ENCODE results near the gene IFITM5.
"Not testable (repeated sequence)": the region's sequence is repeated elsewhere in the genome, so short reads cannot be mapped to it uniquely, and the experiment has no call there.

IFITM5 gene

DNA sequence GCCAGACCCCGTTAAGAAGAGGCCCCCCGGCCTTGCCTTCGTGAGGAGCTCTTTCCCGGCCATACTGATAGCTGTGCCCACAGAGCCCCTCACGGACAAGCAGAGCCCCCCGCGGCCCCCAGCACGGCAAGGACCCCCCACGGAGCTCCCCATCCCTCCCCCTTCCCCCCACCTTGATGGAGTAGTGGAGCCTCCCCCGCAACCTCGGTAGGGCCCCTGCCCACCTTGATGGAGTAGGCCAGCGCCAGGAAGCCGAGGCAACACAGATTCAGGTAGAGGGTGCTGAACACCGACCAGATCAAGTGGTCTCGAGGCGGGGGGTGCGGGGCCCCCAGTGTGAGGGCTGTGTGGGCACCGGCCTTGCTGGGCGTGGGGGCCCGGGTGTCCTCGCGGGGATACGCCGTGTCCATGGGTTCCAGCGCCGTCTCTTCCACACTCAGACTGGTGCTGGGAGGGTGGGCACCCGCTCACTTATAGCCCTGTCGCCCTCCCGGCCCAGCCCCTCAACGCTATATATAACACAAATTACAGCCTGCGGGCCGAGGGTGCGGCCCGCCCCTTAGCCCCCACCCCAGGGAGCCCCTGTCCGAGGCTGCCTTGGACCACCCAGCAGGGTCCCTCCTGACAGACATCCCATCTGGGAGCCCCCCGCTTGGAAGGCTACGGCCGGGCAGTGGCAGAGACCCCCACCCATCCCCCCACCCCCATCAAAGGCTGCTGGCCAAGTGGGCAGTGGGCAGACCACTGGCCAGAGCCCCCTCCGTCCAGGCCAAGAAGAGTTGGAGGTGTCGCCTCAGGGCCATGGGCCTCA lies at the start of gene IFITM5:
TSS of gene IFITM5 (minus strand) at position 446 of the 811 bp plus-strand sequence. CDS start at position 410, 36 bp downstream.
- no peak for DNase-seq

DNA sequence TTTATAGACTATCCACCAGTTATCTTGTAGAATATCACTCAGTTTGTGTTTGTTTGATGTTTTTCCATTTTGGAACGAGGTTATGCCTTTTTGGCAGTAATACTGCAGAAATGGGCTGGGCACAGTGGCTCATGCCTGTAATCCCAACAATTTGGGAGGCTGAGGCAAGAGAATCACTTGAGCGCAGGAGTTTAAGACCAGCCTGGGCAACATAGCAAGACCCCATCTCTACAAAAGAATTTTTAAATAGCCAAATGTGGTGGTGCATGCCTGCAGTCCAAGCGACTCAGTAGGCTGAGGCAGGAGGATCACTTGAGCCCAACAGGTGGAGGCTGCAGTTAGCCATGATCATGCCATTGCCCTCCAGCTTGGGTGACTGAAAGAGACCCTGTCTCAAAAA lies 47.2 kb upstream of the IFITM5 start:
- no peak for DNase-seq

DNA sequence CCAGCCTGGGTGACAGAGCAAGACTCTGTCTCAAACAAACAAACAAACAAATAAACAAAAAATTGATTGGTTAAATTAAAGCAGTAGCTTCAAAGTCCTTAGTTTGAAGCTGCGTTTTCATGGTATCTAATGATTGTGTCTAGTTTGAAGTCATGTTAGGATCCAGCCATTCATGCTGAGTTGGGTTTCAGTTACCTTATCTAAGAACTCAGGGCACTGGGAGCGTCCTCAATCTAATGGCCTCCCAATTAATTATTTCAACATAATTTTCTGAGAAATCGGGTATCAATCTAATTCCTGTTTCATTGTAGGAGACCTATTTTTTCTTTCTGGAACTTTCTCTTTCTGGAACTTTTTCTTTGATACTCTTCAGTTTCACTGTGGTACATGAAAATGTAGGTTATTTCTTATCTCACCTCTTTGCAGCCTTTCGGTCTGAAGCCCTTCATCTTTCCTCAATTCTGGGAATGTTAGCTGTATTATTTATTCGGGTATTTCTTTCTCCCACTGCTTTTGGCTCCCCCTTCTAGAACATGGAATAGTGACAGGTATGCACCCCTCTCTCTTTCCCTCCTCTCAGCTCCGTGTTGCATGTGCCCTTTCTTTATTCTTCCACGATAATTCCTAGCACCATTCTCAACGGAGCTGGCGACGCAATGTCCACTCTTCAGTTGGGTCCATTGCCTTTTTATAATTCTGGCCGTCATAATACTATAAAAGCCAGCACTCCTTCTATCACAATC lies 45.7 kb upstream of the IFITM5 start:
- DNase-seq = no peak

DNA sequence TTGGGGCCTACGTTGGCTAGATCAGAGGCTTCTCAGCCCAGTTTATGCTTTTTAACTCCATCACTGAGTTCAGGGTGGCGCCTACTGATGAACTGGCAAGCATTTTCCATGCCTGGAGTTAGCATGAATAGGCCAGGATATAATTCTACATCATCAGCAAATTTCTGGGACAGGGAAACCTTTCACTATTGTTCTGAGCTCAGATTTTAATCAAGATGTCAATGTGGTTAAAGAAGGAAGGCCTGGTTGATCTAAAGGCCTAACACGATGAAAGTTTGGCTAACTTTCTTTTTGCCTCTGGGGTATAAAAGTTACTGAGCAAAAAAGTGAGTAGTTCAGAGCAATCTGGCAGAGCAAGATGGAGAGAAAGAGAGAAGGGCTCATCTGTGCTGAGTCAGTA lies 43.0 kb upstream of the IFITM5 start:
- no peak for DNase-seq

DNA sequence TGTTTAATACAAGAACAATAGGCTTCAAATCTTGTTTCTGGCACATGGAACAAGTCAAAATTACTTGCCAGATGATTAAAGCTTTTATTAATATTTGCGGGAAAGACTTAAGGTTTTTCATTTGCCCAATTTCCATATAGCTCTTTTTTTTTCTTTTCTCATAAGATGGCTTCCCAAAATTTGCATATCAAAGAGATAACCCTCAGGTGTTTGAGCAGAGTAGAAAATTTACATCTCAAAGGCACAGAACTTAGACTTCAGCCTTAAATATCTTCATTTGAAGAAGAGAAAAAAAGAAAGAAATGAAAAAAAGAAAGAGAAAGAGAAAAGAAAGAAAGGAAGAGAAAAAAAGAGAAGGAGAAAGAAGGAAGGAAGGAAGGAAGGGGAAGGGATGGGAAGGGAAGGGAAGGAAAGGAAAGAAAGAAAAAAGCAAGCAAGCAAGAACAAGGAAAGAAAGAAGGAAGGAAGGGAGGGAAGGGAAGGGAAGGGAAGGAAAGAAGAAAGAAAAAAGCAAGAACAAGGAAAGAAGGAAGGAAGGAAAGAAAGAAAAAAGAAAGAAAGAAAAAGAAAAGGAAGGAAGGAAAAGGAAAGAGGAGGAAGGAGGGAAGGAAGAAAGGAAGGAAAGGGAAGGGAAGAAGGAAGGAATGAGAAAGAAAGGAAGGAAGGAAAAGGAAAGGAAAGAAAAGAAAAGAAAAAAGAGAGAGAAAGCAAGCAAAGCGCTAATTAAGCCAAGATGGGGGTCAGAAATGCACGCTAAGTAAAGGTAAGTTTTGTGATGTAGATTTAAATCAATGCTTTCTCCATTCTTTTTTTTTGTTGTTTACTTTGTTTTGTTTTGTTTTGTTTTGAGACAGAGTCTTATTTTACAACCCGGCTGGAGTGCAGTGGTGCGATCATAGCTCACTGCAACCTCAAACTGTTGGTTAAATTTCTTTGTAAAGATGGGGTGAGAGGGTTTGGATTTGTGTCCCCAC lies 41.5 kb upstream of the IFITM5 start:
- DNase-seq = no peak

DNA sequence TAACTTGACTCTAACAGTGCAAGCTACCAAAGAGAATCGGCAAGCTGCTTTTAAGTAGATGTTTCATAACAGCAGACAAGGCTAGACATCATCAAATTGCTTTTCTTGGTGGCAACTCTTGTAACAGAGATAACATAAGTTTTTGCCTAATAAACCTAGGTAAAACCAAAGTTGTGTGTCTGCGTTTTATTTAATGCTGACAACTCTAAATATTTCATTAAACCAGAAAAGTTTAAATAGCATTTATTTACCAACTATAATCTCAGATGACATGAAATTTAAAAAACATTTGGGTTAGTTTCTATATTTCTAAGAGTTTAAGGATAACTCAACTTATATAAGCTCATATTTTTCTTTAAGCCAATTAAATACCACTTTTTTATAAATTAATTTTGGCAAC lies 40.6 kb upstream of the IFITM5 start:
- DNase-seq = no peak

DNA sequence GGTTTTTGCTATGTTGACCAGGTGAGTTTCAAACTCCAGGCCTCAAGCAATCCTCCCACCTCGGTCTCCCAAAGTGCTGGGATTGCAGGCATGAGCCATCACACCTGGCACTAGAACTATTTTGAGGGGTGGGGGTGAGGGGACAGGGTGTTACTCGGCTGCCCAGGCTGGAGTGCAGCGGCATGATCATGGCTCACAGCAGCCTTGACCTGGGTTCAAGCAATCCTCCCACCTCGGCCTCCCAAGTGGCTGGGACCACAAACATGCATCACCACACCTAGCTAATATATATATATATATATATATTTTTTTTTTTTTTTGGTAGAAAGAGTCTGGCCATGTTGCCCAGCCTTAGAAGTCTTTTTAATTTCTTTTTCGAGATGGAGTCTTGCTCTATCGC lies 38.4 kb upstream of the IFITM5 start:
- DNase-seq = no peak

DNA sequence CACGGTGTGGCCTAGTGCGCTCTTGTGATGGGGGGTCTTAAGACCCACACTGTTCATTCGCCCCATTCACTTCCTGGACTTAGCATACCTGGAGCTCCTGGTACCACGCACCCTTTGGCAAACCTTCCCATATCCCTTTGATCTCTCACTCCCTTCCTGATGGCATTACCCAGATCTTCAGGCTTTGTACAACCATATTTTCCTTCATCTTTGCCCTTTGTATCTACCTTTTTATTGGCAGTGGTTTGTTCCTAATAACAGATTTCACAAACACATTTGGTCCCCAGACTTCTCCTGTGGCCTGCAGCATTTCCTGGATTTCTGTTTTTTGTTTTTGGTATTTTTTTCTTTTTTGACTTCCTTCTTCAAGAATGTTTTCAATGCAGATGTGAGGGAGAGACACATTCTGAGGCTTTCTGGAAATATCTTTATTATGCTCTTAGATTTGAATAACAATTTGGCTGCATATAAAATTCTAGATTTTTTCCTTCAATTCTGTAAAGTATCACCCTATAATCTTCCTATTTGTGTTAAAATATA lies 37.4 kb upstream of the IFITM5 start:
- DNase-seq = no peak

DNA sequence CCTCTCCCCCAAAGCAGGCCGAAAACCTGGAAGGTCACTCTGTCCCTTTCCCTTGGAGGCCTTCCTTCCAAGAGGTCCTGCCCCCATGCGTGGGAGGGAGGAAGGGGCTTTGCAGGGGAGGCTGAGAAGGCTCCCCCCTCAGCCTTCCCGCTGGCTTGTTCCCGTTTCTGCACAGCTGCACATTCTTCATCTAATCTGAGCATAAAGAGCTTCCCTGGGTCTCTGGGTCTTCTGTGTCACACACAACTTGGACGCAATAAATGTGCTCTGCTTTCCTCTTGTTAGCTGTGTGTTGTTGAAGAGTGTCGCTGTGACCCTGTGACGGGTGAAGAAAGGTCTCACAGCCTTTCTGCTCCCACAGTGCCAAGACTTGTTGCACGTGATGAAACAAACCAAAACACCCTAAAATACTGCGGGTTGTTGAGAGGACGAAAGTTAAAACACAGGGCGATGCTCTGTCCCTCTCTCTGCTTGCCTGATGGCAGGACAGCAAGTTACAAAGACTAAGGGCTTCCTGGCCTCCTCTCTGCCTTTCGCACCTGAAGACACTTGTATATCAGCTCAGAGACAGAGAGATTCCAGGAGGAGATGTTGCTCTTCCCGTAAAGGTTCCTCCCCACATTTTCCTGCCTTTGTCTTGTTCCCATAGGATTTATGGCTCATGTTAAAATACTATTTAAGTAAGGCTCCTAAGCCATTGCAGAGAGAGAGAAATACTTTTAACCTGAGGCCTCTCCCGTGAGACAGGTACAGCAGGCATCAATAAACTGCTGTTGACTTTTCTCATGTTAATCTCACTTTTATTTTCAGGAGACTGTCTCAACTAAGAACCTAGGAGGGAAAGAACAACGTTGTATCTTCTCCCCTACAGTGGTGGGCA lies 36.7 kb upstream of the IFITM5 start:
- no peak for DNase-seq

DNA sequence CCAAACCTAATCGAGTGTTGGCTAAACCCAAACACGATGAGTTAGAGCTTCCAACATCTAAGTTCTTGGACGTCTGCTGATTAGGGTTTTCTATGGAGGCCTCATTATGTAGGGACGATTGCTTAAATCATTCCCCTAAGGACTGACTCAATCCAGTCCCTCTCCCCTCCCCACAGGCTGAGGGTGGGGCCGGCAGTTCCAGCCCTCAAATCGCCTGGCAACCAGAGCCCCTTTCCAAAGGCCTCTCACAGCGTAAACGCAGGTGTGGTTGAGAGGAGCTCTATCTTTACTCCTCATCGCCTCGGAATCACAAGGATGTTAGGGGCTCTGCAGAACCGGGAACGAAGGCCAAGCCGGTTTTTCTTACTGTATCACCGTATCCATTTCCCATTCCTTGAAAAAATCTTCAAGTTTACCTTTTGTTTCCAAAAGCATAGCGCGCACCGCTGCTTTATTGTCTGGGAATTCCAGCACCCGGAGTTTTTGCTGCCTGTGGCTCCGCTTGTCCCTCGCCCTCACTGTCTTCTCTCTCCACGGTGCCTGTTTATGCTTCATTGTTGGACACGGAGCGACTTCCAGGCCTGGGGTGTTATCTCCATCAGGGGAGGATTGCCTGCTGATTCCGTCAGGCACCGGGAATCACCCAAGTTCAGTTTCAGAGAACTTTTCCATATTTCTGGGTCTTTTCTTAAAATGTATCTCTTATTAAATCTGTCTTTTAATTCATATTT lies 35.1 kb upstream of the IFITM5 start:
- DNase-seq = no peak

DNA sequence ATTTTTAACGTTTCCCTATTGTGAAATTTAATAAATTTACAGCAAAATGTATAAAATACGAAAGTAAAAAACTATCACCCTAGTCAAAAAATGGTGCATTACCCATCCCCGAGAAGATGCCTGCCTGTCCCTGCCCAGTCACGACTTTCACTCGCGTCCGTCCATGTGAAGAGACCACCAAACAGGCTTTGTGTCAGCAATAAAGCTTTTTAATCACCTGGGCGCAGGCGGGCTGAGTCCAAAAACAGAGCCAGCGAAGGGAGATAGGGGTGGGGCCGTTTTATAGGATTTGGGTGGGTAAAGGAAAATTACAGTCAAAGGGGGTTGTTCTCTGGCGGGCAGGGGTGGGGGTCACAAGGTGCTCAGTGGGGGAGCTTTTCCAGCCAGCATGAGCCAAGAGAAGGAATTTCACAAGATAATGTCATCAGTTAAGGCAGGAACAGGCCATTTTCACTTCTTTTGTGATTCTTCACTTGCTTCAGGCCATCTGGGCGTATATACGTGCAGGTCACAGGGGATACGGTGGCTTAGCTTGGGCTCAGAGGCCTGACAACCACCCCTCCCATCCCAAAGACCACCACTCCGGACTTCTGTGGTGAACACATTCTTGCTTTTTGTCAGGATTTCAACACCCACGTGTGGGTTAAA lies 34.4 kb upstream of the IFITM5 start:
- not testable (repeated sequence) for DNase-seq

DNA sequence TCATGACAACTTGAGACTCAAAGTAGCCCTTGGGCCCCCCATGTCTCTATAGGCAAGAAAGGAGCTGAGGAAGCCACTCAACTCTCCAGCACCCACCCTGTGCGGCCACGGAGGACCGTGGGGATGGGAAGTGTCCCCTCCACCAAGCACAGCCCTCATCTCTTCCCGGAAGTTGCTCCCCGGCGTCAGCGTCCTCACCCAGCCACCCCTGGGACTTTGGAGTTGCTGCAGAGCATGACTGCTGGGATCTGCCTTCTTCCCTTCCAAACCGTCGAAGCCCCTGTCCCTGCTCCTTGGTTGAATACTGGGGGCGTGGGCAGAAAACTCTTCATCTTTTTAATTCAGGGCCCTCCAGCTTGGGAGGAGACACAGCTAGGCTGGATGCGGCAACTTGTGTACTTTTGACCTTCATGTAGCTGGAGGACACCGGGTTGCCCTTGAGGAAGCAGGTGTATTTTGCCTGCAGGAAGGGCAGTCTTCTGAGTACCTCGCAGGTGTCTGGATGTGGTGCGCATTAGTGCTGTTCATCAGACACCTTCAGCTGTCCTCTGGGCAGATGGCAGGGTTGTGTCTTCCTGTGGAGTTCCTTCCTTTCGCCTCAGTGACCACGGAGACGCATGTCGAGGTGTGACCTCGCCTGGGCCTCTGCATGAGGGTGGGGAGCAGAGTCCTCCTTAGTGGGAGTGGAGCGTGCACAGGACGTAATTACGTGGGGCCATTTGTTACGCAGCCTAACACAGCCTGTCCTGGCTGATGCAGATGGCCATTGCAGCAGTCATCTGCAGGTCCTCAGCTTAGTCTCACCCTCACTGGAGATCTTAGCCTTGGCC lies 33.5 kb upstream of the IFITM5 start:
- DNase-seq = no peak

DNA sequence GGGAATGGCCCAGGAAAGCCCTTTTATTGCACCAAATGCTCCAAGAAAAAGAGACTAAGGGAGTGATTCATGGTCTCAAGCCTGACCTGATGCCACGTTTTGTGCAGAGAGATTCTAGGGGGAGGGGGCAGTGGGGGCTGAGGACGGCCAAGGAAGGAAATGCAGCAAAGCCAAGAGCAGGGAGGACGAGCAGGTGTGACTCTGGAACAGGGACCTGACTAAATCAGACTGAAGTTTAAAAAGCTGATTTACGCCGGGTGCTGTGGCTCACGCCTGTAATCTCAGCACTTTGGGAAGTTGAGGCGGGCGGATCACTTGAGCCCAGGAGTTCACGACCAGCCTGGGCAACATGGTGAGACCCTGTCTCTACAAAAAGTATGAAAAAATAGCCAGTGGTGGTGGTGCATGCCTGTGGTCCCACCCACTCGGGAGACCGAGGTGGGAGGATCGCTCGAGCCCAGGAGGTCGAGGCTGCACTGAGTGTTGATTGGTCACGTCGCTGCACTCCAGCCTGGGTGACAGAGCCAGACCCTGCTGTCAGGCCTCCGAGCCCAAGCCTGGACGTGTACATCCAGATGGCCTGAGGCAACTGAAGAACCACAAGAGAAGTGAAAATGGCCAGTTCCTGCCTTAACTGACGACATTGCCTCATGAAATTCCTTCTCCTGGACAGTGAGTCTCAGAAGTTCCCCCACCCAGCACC lies 32.2 kb upstream of the IFITM5 start:
- DNase-seq = no peak

DNA sequence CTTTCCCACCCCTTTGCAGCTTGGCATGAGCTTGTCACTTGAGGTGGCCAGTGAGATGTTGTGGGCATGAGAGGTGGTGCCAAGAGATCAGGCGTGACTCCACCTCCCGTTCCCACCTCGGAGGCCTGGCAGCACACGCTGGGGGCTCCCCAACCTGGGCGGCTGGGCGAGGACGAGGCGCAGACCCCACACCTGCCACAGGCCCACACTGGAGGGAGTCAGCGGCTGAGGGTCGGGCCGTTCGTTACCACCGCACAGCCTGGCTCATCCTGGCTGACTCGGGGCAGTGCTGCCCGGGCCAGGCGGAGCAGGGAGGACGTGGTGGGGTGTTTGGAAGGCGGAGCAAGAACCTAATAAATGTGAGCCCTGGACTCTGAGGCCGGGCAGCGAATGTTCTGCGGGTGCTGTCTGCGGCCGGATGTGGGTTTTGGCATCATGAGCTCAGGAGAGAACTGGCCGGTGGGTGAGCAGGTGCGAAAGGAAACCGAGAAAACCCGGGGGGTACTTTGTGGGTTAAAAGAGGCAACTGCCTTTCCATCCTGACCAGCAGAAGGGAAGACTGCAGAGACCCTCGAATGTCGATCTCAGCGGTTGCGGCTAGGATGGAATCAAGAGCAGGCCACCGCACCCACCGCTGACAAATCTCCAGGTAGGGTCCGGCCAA lies 31.5 kb upstream of the IFITM5 start:
- no peak for DNase-seq

DNA sequence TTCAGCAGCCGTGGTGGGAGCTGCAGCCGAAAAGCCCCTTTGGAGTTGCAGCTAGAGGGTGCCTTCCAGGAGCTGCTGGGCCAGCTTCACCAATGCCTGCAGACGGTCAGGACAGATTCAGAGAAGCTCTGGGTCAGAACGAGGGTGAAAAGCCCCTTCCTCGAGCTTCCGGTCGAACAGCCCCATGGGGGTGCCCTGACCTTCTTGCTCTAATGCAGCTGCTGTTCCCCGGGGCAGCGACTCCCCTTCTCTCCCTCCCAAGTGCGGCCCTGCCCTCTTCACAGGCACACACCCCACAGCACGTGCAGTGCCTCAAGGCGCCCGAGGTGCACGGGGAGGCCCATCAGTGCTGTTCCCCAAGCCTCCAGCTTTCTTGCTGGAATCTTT lies 31.0 kb upstream of the IFITM5 start:
- DNase-seq = no peak

DNA sequence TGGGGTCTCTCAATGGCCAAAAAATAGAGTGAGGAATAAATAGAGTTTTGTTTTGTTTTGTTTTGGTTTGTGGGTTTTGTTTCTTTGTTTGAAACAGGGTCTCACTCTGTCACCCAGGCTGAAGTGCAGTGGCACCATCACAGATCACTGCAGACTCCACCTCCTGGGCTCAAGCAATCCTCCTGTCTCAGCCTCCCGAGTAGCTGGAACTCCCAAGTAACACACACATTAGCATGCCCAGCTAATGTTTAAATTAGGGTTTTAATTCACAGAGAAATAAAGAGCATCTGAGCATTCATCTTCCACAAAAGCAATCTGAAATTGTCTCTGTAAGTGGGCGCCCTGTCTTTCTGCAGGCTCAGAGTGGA lies 30.5 kb upstream of the IFITM5 start:
- no peak for DNase-seq

DNA sequence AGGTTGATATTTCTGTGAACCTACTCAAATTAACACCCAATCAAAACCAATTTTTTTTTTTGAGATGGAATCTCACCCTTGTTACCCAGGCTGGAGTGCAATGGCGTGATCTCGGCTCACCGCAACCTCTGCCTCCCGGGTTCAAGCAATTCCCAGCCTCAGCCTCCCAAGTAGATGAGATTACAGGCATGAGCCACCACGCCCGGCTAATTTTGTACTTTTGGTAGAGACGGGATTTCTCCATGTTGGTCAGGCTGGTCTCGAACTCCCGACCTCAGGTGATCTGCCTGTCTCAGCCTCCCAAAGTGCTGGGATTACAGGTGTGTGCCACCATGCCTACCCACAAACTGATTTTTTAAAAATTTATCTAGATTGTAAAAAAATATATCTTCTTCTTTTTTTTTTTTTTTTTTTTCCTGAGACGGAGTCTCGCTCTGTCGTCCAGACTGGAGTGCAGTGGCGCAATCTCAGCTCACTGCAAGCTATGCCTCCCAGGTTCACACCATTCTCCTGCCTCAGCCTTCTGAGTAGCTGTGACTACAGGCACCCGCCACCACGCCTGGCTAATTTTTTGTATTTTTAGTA lies 29.3 kb upstream of the IFITM5 start:
- DNase-seq = not testable (repeated sequence)

DNA sequence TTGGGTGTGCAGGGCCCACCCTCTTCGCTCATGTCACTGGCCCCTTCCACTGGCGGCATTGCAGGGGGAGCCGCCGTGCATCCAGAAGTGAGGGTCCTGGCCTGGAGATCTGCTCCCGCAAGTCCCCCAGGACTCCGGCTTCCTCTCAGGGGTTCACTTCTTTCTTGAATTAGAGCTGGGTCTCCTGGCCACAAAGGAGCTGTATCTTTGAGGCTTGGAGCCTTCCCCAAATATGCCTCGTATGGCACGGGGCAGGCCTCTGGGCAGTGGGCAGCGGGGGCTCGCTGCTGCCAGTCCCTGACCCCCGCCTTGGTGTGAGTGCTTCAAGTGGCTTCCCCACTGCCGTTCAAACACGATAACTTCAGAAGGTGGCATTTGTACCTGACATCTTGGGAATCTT lies 28.7 kb upstream of the IFITM5 start:
- DNase-seq = no peak

Data from NCI-H524 treated with DMSO at 0.1 percent for 48 hours (cell line).